GM18511 (cell line): ENCODE measurements around the gene RNF181.
"Not testable (repeated sequence)": the region's sequence is repeated elsewhere in the genome, so short reads cannot be mapped to it uniquely, and the experiment has no call there.

Source experiments
- ATAC-seq: cut with Tn5 transposase; IDR thresholded peaks from one replicate; pipeline ENCODE4 v1.9.1; 2021; ENCODE audit warnings: mild to moderate bottlenecking, moderate library complexity; ENCODE audit not compliant: unreplicated experiment

The RNF181 gene

DNA sequence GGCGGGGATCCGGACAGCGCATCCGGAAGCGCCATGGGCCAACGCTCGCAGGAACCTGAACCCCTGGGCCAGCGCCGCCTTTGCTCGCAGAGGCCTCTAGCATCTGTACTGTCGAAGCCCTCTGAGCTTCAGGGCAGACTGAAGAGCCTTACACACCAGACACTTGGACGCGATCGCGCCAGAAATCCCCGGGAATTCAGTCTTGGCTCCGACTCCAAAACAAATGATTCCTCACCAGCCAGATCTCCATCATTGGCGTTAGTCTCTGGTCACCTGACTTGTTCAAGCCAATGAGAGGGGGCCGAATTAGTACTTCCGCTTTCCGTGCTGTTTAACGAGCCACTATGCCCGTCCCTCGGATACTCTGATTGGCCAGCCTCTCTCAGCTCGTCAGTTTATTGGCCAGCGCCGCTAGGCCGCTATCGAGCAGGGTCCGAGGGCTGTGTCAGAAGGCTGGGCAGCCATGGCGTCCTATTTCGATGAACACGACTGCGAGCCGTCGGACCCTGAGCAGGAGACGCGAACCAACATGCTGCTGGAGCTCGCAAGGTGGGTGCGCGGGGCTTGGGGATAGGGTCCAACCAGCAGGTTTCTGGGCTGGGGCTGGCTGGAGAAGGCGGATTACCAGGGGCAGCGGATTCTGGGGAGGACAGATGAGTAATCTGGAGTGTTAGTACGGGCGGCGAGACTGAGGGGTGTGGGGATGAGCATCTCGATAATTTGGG is at the start of gene RNF181:
RNF181 (plus strand) TSS at position 445 of the 725 bp plus-strand sequence; CDS start at position 464, 19 bp downstream.
- peak; percentile 99 for ATAC-seq

GRCh38 chr2:85545780-85546240 is 49.7 kb upstream of the RNF181 start:
- no peak for ATAC-seq

GRCh38 chr2:85547089-85547858 is 48.3 kb upstream of the RNF181 start:
- ATAC-seq = no peak

GRCh38 chr2:85547859-85548607 is 47.5 kb upstream of the RNF181 start:
- ATAC-seq = no peak

- ATAC-seq = no peak
These were observed 47.0 kb upstream of the RNF181 start for GRCh38 chr2:85548608-85548900.

DNA sequence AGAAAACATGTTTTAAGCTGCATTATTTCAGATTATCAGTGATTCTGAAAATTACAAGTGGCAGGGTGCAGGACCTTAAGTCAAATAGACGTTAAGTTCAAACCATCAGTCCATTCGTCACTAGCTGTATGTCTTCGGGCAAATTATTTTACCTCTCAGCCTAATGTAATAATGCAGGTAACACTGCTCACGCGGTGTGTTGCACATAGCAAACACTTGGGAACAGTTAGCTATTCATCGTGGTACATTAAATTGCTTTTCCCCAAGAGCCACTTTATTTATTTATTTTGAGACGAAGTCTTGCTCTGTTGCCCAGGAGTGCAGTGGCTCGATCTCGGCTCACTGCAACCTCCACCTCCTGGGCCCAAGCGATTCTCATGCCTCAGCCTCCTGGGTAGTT is 46.5 kb upstream of the RNF181 start:
- no peak for ATAC-seq

DNA sequence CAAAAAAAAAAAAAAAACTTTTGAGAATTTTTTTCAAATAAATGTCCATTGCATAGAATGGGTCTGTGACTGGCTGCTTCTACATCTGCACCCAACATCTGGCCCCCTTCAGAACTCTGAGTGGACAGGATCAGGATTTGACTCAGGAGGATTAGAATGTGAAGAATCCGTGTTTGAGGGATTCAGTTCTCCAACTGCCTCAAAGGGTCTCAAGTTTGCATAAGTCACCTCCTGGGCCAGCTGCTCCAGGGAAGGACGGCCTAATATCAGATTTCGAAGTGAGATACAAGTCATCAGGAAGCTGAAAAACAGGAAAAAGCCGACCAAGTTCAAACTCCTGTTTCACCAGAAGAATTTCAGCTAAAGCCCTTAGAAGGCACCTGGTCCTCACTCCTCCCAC is 45.7 kb upstream of the RNF181 start:
- ATAC-seq = no peak

- ATAC-seq = no peak
These were observed 45.1 kb upstream of the RNF181 start for GRCh38 chr2:85550486-85550885.

GRCh38 chr2:85551698-85552678 is 43.6 kb upstream of the RNF181 start:
- ATAC-seq = peak; percentile 72

DNA sequence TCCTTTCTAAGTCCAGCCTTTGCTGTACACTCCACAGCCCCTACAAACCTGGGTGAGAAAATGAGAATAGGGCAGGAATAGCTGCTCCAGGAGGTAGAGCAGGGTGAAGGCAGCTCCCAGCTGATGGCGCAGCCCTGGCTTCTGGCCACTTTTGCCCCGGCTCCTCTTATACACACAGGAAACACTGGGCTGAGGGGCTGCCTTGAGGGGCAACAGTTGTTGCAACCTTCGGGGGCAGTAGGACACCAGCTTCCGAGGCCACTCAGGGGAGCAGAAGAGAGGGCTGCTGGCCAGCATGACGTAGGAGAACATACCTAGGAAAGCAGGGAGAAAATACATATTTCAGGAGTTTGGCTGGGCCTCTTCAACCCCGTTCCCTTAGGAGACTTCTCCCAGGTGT is 42.4 kb upstream of the RNF181 start:
- ATAC-seq = no peak

- ATAC-seq = no peak
These were observed 40.4 kb upstream of the RNF181 start for GRCh38 chr2:85554980-85555612.

- ATAC-seq = no peak
These were observed 38.4 kb upstream of the RNF181 start for GRCh38 chr2:85557130-85557529.

DNA sequence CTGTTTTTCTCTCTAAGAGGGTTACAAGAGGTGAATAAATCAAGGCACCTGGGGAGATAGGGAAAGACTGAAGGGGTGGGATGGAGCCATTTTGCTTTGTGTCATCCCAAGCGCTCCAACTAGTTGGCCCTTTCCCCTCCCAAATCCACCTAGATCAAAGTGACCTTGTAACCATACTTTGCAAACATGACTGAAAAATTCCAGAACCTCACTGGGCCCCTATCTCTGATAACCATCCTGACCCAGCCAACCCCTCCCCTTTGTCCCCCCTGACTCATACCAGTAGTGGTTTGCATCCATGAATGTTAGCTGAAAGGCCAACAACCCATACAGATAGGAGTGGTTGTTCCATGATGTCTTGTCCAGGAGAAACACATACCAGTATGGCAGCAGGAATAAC is 37.4 kb upstream of the RNF181 start:
- ATAC-seq = no peak

DNA sequence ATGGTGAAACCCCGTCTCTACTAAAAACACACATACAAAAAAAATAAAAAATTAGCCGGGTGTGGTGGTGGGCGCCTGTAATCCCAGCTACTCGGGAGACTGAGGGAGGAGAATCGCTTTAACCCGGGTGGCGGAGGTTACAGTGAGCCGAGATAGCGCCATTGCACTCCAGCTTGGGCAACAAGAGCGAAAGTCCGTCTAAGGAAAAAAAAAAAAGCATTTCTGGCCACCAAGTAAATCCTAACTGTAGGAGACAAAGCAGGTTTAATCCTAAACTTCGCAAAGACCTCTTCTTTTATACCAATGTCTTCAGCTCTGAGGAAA is 35.2 kb upstream of the RNF181 start:
- not testable (repeated sequence) for ATAC-seq

DNA sequence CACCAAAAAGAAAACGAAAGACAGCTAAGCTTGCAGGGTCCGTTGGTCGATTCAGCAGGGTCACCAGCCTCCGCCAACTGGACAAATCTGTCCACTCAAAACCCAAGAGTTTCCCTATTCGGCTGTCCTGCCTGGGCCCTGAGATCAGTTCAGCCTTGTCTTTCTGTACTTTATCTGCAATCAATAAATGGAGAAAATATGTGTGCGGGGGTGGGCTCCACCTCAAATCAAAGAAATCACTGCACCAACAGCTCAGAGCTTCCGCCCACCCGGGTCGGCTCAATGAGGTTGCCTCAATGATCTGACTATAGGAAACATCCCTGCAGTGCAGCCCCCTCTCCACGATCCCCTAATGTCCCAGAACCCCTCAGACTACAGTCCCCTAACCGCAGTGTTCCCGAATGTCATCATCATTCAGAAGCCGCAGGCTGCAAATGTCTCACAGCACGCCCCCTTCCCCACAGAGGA is 34.7 kb upstream of the RNF181 start:
- peak; percentile 30 for ATAC-seq

DNA sequence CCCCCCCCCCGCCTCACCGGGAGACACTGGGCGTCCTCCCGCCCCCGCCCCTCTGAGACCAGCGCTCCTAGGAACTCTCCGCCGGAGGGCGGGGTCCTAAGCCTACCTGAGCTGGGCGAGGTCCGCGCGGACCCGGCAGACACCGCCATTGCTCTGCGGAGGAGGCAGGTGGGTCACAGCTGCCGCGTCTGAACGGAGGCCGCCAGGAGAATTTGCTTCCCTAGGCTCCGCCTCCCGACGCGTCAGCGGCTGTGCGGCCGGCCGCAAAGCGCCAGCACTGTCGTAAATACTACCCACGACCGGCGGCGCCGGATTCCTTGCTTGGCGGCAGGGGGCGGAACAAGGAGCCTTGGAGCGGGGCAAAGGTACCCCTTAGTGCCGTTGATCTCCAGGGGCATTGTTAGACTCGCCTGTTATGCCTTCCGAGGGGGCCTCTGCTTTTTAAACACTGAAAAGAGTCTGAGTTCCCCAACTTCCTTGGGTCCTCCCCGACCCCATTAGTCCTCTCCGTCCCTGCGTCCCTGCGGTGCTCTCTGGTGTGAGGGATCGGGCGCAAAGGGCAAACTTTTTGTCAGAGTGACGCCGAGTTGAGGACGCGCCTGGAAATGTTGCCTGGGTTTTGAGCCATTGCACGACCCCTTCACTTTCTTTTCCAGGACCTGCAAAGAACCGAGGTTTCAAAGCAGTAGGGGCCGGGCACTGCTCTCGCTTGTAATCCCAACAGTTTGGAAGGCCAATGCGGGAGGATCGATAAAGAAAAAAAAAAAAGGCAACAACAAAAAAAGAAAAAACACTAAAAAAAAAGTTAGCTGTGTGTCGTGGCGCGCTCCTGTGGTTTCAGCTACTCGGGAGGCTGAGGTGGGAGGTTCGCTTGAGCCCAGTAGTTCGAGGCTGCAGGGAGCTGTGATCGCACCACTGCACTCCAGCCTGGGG is 34.0 kb upstream of the RNF181 start, which contains the start of gene GGCX:
GGCX (minus strand) TSS at position 214 of the 933 bp plus-strand sequence; CDS start at position 149, 65 bp downstream.
- peak; percentile 90 for ATAC-seq

DNA sequence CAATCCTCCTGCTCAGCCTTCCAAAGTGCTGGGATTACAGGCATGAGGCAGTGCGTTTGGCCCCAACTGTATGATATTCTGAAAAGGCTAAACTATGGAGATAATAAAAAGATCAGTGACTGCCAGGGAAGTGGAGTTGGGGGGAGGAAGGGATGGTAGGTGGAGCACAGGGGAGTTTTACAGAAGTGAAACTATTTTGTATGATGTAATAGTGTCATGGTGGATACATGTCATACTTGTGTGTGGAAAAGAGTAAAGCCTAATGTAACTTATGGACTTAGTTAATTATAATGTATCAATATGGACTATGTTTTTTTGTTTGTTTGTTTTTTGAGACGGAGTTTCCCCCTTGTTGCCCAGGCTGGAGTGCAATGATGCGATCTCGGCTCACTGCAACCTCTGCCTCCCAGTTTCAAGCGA is 31.4 kb upstream of the RNF181 start:
- ATAC-seq = no peak

DNA sequence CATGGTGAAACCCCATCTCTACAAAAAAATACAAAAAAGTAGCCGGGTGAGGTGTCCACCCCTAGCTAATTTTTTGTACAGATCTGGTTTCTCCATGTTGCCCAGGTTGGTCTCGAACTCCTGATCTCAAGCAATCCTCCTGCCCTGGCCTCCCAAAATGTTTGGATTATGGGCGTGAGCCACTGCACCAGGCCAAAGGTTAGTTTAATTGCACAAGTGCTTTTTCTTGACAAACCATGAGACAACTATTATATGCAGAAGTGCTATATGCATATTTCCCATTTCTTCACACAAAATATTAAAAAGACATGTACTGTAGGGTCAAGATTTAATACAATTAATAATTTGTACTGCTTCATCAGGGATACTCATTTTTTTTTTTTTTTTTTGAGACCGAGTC is 29.3 kb upstream of the RNF181 start:
- no peak for ATAC-seq

- no peak for ATAC-seq
These were observed 19.8 kb upstream of the RNF181 start for GRCh38 chr2:85575739-85576138.
